ENCODE data around the gene PRM1.

DNA sequence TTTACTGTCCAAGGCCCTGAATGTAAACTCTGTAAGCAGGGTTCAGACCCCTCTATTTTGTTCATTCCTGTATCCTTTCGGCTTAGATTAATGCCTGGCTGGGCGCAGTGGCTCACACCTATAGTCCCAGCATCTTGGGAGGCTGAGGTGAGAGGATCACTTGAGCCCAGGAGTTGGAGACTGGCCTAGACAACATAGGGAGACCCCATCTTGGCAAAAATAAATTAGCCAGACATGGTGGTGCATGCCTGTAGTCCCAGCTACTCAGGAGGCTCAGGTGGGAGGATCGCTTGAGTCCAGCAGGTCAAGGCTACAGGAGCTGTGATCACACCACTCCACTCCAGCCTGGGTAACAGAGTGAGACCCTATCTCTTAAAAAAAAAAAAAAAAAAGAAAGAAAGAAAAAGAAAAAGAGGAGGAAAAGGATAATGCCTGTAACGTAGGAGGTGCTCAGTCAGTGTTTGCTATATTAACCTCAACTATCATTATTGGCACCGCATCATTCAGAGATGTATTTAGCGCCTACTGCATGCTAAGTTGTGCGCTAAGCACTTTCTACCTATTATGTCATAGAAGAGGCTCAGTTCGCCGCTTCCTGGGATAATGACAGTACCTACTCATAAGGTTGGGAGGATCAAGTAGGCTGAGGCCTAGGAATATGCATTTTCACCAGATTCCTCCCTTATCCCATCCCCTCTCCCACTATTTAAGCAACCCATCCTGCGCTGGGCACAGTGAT is 30.2 kb downstream of the PRM1 start:
- TF ChIP-seq, protein P1, sequence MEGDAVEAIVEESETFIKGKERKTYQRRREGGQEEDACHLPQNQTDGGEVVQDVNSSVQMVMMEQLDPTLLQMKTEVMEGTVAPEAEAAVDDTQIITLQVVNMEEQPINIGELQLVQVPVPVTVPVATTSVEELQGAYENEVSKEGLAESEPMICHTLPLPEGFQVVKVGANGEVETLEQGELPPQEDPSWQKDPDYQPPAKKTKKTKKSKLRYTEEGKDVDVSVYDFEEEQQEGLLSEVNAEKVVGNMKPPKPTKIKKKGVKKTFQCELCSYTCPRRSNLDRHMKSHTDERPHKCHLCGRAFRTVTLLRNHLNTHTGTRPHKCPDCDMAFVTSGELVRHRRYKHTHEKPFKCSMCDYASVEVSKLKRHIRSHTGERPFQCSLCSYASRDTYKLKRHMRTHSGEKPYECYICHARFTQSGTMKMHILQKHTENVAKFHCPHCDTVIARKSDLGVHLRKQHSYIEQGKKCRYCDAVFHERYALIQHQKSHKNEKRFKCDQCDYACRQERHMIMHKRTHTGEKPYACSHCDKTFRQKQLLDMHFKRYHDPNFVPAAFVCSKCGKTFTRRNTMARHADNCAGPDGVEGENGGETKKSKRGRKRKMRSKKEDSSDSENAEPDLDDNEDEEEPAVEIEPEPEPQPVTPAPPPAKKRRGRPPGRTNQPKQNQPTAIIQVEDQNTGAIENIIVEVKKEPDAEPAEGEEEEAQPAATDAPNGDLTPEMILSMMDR (IDR thresholded peaks at IDR 0.05; ENCODE audit: insufficient read depth, low read depth, low read length), result no peak
- no peak for TF ChIP-seq EZH2 (IDR thresholded peaks at IDR 0.05; ENCODE audit: insufficient read depth, low read length)

Data from astrocyte (in vitro differentiated cells and primary cell).